ENCODE data around the gene ABR. TPM values are rescaled to one million over a fixed set of nuclear protein-coding genes. Genes with fewer than 3 reads are reported as not detected.

ABR gene
- total RNA-seq, 1 experiment from 2014 or later = 78.3 TPM

- intact Hi-C loops (cut with micrococcal nuclease; ENCODE audit: unreplicated experiment) = no loop called here
- no peak for DNase-seq
- H3K9me3 ChIP-seq = no peaks in the 10 kb centered on the region
- CTCF ChIA-PET = interaction anchor here (0.7 to 1.8 kb wide), 4 partner anchors 11 to 52 kb away, joined by 3 to 11 read pairs (median 6); no protein-coding TSS in a partner anchor
- BruUV-seq (replicated peaks) = no TSS peak
- H3K4me3 Mint-ChIP-seq (ENCODE audit: unreplicated experiment) = peak overlapping the region; percentile 85
- H3K4me1 Mint-ChIP-seq (ENCODE audit: low read depth, unreplicated experiment) = peaks cover 21% of the 10 kb centered on the region
- H3K4me3 ChIP-seq (ENCODE audit: low read depth, low read length) = peak overlapping the region; percentile 92
- peaks cover 32% of the 10 kb centered on the region for H3K4me1 ChIP-seq
- no peaks in the 10 kb centered on the region for H3K9me3 Mint-ChIP-seq (ENCODE audit: unreplicated experiment)
- H3K36me3 Mint-ChIP-seq (ENCODE audit: insufficient read depth, unreplicated experiment) = no peaks in the 10 kb centered on the region
- peak overlapping the region; percentile 69 for H3K27ac Mint-ChIP-seq (ENCODE audit: unreplicated experiment)
- TF ChIP-seq CTCF (IDR thresholded peaks at IDR 0.05; ENCODE audit: insufficient read depth in 1 of 2, low read depth in 1 of 2, low read length in 1 of 2, severe bottlenecking in 1 of 2, unreplicated experiment in 1 of 2) = no peak
- H3K27me3 ChIP-seq (replicated peaks; ENCODE audit: control insufficient read depth, insufficient read depth, low read length) = no peaks in the 10 kb centered on the region
- H3K36me3 ChIP-seq (ENCODE audit: control insufficient read depth, insufficient read depth, low read length) = no peaks in the 10 kb centered on the region
- H3K27me3 Mint-ChIP-seq (ENCODE audit: insufficient read depth, unreplicated experiment) = no peaks in the 10 kb centered on the region
- POLR2A ChIA-PET = no interaction called here
Measured at GRCh38 chr17:1107777-1108477, 71.9 kb downstream of the ABR start.

- Mint-ChIP-seq H3K9me3 (ENCODE audit: unreplicated experiment) (no peaks in the 10 kb centered on the region), H3K27me3 (ENCODE audit: insufficient read depth, unreplicated experiment) (no peaks in the 10 kb centered on the region), H3K4me1 (ENCODE audit: low read depth, unreplicated experiment) (peaks cover 21% of the 10 kb centered on the region), H3K4me3 (ENCODE audit: unreplicated experiment) (peak overlapping the region; percentile 85), H3K27ac (ENCODE audit: unreplicated experiment) (peak overlapping the region; percentile 69), H3K36me3 (ENCODE audit: insufficient read depth, unreplicated experiment) (no peaks in the 10 kb centered on the region)
- Histone ChIP-seq H3K4me1 (peaks cover 32% of the 10 kb centered on the region), H3K36me3 (ENCODE audit: control insufficient read depth, insufficient read depth, low read length) (no peaks in the 10 kb centered on the region; the same call in 1 of the 2 replicates), H3K27me3 (replicated peaks; ENCODE audit: control insufficient read depth, insufficient read depth, low read length) (no peaks in the 10 kb centered on the region), H3K4me3 (ENCODE audit: low read depth, low read length) (no peak overlapping the region), H3K9me3 (no peaks in the 10 kb centered on the region)
- DNase-seq = no peak
- no peak for TF ChIP-seq CTCF (IDR thresholded peaks at IDR 0.05; ENCODE audit: insufficient read depth in 1 of 2, low read depth in 1 of 2, low read length in 1 of 2, severe bottlenecking in 1 of 2, unreplicated experiment in 1 of 2)
- BruUV-seq (replicated peaks) = no TSS peak
- intact Hi-C loops (cut with micrococcal nuclease; ENCODE audit: unreplicated experiment) = no loop called here
- POLR2A ChIA-PET = no interaction called here
- CTCF ChIA-PET = interaction anchor here (1.8 kb wide), 1 partner anchor 16 kb away, joined by 8 read pairs; no protein-coding TSS in a partner anchor
Measured at GRCh38 chr17:1107083-1107776, 72.6 kb downstream of the ABR start.

- H3K27me3 Mint-ChIP-seq (ENCODE audit: insufficient read depth, unreplicated experiment) = no peaks in the 10 kb centered on the region
- peaks cover 9% of the 10 kb centered on the region; the same call in 1 of the 2 replicates for H3K4me1 ChIP-seq
- intact Hi-C loops (cut with micrococcal nuclease; ENCODE audit: unreplicated experiment) = no loop called here
- no TSS peak for BruUV-seq (replicated peaks)
- H3K36me3 Mint-ChIP-seq (ENCODE audit: insufficient read depth, unreplicated experiment) = peaks cover 14% of the 10 kb centered on the region
- ChIA-PET CTCF (no interaction called here), POLR2A (no interaction called here)
- no peak for TF ChIP-seq CTCF (IDR thresholded peaks at IDR 0.05; ENCODE audit: insufficient read depth in 1 of 2, low read depth in 1 of 2, low read length in 1 of 2, severe bottlenecking in 1 of 2, unreplicated experiment in 1 of 2)
- no peaks in the 10 kb centered on the region for H3K27me3 ChIP-seq (replicated peaks; ENCODE audit: control insufficient read depth, insufficient read depth, low read length)
- no peak overlapping the region for H3K27ac Mint-ChIP-seq (ENCODE audit: unreplicated experiment)
- no peaks in the 10 kb centered on the region for H3K9me3 Mint-ChIP-seq (ENCODE audit: unreplicated experiment)
- H3K4me3 ChIP-seq (ENCODE audit: low read depth, low read length) = no peak overlapping the region
- H3K4me1 Mint-ChIP-seq (ENCODE audit: low read depth, unreplicated experiment) = peaks cover 7% of the 10 kb centered on the region
- H3K4me3 Mint-ChIP-seq (ENCODE audit: unreplicated experiment) = no peak overlapping the region
- H3K9me3 ChIP-seq = no peaks in the 10 kb centered on the region
- DNase-seq = no peak
- no peaks in the 10 kb centered on the region; the same call in none of the 2 replicates for H3K36me3 ChIP-seq (ENCODE audit: control insufficient read depth, insufficient read depth, low read length)
Measured at GRCh38 chr17:1104222-1104621, 75.6 kb downstream of the ABR start.

All from Caco-2 (cell line).